ENCODE data around the gene ATAD5.
"Not testable (repeated sequence)": the region's sequence is repeated elsewhere in the genome, so short reads cannot be mapped to it uniquely, and the experiment has no call there.

ATAD5 gene

DNA sequence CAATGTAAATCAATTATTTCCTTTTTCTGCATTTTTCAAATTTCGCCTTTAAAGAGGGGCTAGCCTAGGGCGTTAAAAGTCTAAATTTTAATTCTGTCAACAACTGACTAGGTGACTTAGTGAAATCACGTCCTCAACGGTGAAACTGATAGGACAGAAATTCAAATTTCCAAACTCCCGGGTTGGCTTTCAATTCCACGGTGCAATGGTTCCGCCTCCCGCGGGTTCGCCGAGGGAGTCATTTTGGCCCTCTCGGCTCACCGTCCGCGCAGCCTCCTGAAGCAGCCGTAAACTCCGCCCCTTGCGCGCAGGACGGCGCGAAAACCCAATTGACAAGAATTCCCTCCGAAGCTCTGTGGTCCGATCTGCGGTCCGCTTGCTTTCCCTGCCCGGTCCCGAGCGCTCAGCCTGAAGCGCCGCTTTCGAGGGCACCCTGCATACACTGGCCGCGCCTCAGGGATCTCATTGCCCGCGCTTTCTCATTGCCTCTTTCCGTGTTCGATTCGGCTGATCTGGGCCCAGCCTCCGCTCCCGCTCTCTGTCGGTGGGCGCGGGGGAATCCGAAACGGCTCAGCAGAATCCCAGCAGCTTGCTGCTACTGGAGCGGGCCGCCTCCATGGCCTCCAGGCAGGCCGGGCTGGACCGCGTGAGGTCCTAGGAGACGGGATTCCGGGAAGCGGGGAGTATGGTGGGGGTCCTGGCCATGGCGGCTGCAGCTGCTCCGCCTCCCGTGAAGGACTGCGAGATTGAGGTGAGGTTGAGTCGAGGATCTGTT is at the start of gene ATAD5:
Gene ATAD5 (plus strand): TSS at position 304 of the 775 bp plus-strand sequence. CDS start 382 bp downstream, at position 686.
- DNase-seq (ENCODE audit: low read depth): peak; percentile 88

DNA sequence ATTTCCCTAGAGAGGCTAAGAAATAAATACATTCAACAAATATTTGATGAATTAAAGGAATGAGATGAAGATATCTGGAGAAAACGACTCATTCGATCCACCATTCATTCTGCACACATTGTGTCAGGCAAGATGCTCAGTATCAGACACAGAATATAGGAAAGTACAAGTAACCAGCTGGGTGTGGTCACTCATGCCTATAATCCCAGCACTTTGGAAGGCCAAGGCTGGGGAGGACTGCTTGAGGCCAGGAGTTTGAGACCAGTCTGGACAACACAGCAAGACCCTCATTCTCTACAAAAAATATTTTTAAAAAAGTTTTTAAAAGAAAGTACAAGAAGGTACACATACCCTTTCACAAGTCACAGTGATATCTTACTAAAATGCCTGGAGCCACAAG is 49.6 kb upstream of the ATAD5 start:
- no peak for DNase-seq (ENCODE audit: low read depth)

GRCh38 chr17:30788918-30789317 is 42.8 kb upstream of the ATAD5 start:
- DNase-seq (ENCODE audit: low read depth): no peak

DNA sequence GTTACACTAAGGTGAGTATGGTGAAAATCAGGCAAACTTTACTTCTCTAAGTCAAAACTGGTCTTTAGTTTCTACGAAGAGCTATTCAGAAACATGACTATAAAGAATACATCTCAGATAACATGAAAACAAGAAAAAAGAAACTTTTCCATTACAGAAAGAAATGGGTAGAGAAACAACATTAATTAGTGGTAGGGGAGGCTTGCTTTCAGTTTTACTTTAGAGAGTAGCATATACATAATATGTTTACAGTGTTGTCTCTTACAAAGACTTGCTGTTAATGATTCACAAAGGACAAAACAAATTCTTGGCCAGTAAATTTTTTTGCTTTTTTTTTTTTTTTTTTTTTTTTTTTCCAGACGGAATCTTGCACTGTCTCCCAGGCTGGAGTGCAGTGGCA is 41.5 kb upstream of the ATAD5 start:
- DNase-seq (ENCODE audit: low read depth): no peak

DNA sequence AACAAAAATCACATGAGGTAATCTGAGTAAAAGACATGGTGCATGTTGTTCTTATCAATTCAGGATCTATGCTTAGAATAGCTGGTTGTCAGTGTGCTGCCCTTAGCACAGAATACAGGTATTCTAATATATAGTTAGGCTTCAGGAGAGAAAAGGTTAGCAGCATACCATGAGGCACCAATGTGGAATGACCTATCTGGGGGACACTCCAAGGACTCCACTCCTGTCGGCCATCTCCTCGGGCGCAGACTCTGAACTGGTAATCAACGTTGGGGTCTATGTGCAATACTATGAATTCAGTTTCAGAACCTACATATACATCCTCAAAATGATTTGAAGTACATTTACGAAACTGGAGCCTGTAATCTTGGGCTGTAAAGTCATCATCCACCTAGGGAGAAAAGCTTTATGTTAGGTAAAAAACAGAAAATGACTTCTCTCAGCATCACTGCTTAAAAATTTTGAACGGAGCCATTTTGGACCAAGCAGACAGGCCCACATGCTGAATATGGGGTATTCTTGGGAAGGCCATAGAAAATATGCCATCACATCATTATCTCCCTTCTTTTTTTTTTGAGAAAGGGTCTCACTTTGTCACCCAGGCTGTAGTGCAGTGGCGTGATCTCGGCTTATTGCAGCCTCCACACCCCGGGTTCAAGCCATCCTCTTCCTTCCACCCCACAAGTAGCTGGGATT is 38.3 kb upstream of the ATAD5 start:
- no peak for DNase-seq (ENCODE audit: low read depth)

GRCh38 chr17:30794372-30794771 is 37.4 kb upstream of the ATAD5 start:
- DNase-seq (ENCODE audit: low read depth): no peak

DNA sequence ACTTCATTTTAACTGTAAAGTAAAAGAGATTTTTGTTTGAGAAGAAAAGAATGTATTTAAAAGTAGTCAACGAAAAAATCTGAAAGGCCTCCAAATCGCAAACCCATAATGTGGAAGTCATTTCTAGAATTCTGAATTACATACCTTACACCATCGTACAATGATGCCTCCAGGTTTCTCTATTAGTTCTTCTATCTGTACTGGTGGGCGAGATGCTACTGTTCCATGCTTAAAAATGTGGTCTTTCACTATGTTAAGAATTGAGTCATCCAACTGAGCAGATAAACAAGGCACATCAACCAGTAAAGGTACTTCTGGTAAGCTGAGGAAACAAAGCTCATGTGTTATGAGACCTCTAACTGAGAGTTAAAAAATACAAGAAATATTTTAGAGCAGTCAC is 35.8 kb upstream of the ATAD5 start:
- DNase-seq (ENCODE audit: low read depth): no peak

DNA sequence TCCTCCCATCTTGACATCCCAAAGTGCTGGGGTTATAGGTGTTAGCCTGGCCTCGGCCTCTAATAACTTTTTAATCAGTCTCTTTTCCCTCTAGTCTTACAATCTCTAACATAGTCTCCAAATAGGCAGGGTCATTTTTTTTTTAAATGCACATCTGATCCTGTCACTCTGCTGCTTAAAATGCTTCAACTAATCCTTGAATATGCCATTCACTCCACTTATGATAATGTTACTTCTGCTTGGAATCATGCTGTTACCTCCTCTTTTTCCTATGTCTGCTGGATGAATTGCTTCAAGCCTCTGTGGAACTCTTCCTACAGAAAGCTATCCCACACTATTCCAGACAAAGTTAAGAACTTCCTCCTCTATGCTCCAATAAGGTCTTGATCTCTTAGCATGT is 30.1 kb upstream of the ATAD5 start:
- DNase-seq (ENCODE audit: low read depth): no peak

GRCh38 chr17:30805944-30806456 is 25.8 kb upstream of the ATAD5 start:
- no peak for DNase-seq (ENCODE audit: low read depth)

DNA sequence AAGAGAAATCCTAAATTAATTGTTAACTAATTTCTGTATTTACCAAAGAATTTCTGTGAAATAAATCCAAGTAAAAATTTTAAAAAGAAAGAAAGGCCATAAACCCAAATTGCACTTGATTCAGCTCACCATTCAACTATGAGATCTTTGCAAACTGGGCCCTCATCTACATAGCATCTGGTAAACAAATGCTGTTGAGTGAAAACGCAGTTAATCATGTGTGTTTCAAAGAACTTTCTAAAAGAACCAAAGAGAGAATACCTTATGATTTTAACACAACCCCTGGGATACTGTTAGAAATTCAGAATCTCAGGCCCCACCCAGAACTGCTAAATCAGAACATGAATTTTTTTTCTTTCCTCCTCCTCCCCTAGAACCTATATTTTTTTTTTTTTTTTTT is 23.9 kb upstream of the ATAD5 start:
- no peak for DNase-seq (ENCODE audit: low read depth)

- DNase-seq (ENCODE audit: low read depth): no peak
These were observed 22.9 kb upstream of the ATAD5 start for GRCh38 chr17:30808785-30809286.

GRCh38 chr17:30809867-30810266 is 21.9 kb upstream of the ATAD5 start:
- DNase-seq (ENCODE audit: low read depth): no peak

DNA sequence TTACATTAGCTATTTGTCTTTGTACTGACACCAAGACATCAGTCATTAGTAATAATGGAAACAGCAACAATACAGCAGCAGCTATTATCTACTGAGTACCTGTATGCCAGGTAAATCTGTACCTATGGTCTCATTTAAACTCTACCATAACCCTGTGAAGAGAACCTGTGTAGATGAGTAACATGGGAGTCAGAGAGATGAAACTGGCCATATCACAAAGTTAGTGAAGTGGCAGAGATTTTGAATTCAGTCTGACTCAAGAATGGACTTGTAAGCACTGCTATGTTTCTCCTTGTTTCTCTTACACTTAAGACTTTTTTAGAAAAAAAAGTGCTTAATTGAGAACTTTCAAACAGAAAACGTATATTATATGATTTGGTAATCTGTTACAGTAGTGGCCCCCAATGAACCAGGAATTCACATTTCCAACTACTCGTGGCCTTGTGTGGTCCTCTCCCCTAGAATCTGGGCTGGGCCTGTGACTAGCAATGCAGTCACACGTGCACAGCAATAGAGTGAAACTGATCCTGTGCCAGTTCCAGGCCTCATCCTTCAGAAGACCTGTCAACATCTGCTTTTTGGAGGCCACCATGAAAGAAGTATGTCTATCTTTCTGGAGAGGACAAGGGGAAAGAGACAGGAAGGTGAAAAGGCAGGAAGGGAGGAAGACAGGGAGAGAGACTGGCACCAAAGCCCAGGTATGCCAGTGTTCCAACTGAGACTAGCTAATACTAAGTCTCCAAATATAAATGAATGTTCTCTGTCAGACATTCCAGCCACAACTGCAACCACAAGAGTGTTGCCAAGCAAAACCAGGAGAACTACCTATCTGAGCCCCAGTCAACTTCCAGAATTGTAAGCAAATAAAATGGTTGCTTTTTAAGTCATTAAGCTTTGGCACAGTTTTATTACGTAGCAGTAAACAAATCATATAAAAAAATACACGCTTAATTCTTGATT is 19.3 kb upstream of the ATAD5 start:
- no peak for DNase-seq (ENCODE audit: low read depth)

DNA sequence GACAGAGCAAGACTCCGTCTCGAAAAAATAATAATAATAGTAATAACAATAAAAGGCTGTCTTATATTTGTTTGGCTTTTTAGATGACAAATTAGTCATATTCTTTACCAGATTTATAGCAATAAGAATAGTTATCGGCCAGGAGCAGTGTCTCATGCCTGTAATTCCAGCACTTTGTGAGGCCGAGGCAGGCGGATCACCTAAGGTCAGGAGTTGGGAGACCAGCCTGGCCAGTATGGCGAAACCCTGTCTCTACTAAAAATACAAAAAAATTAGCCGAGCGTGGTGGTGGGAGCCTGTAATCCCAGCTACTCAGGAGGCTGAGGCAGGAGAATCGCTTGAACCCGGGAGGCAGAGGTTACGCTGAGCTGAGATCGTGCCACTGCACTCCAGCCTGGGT is 17.5 kb upstream of the ATAD5 start:
- DNase-seq (ENCODE audit: low read depth): not testable (repeated sequence)

DNA sequence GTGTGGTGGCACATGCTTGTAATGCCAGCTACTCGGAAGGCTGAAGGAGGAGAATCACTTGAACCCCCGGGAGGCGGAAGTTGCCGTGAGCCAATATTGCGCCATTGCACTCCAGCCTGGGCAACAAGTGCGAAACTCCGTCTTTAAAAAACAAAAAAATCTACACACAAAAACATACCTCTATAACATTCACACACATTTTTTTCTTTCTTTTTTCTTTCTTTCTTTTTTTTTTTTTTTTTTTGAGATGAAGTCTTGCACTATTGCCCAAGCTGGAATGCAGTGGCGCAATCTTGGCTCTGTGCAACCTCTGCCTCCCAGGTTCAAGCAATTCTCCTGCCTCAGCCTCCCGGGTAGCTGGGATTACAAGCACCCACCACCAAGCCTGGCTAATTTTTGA is 16.9 kb upstream of the ATAD5 start:
- DNase-seq (ENCODE audit: low read depth): not testable (repeated sequence)

- no peak for DNase-seq (ENCODE audit: low read depth)
These were observed 15.6 kb upstream of the ATAD5 start for GRCh38 chr17:30816165-30816564.

- no peak for DNase-seq (ENCODE audit: low read depth)
These were observed 11.6 kb upstream of the ATAD5 start for GRCh38 chr17:30819971-30820705.

GRCh38 chr17:30821871-30822723 is 9.7 kb upstream of the ATAD5 start:
- DNase-seq (ENCODE audit: low read depth): no peak

DNA sequence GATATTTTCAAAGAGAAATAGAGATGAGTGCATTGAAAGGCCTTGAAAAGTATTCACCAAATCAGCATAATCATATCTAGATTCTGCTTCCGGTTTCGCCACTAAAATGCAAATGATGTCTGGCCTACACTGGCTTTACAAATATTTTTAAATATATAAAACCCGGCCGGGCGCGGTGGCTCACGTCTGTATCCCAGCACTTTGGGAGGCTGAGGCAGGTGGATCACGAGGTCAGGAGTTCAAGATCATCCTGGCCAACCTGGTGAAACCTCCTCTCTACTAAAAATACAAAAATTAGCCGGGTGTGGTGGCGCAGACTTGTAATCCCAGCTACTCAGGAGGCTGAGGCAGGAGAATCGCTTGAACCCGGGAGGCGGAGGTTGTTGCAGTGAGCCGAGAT is 8.8 kb upstream of the ATAD5 start:
- DNase-seq (ENCODE audit: low read depth): not testable (repeated sequence)

DNA sequence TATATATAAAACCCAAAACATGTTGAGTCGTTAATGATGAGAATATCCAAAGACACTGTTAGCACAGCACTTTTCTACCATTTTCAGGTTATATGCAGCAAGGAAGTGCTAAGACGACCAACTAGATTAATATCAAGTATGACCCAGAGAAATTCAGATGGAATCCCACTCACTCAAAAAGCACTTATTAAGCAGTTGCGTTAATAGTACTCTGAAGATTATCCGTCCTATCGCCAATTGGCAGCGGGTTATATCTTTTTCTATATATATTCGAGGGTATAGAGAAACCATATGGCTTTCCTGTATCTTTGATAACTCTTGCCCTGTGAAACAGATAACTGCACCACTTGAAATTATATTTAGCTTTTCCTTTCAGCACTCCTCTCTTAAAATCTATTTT is 8.3 kb upstream of the ATAD5 start:
- no peak for DNase-seq (ENCODE audit: low read depth)
